ENCODE results near the gene INPP1.

DNA sequence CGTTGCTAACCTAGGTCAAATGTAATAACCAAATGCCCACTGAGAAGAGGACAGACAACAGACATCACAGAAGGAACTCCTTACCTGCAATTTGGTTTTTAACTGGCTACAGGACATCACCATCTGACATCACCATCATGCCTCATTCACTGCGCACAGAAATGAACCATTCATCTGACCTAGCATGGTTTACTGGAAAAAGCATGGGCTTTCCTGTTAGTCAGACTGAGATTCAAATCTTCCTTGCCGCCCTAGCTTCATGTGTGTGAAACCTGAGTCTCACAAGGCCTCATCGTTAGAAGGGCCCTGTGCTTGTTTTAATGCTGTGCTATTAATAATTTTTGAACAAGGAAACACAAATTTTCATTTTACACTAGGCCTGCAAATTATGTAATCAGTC is 22.7 kb upstream of the INPP1 start:
- TF ChIP-seq, protein P1, sequence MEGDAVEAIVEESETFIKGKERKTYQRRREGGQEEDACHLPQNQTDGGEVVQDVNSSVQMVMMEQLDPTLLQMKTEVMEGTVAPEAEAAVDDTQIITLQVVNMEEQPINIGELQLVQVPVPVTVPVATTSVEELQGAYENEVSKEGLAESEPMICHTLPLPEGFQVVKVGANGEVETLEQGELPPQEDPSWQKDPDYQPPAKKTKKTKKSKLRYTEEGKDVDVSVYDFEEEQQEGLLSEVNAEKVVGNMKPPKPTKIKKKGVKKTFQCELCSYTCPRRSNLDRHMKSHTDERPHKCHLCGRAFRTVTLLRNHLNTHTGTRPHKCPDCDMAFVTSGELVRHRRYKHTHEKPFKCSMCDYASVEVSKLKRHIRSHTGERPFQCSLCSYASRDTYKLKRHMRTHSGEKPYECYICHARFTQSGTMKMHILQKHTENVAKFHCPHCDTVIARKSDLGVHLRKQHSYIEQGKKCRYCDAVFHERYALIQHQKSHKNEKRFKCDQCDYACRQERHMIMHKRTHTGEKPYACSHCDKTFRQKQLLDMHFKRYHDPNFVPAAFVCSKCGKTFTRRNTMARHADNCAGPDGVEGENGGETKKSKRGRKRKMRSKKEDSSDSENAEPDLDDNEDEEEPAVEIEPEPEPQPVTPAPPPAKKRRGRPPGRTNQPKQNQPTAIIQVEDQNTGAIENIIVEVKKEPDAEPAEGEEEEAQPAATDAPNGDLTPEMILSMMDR (IDR thresholded peaks at IDR 0.05) = no peak
- TF ChIP-seq POLR2A (IDR thresholded peaks at IDR 0.05) (no peak), POLR2AphosphoS5 (IDR thresholded peaks at IDR 0.05; ENCODE audit: insufficient read depth in 1 of 2, low read depth in 1 of 2) (no peak)
